NCI-H1092 treated with DMSO at 0.1 percent for 48 hours (cell line): ENCODE results near the gene CPA4.

Experiments used
- DNase-seq: peaks from one replicate; lab custom pipeline; 2025; lab: John Stamatoyannopoulos, UW

CPA4 gene

GRCh38 chr7:130365511-130366441 lies 72.8 kb downstream of the CPA4 start:
- peak; percentile 100 for DNase-seq

- no peak for DNase-seq
Observed at GRCh38 chr7:130366564-130366963, 73.6 kb downstream of the CPA4 start.

- no peak for DNase-seq
Observed at GRCh38 chr7:130367088-130367755, 74.3 kb downstream of the CPA4 start.

GRCh38 chr7:130367836-130368746 lies 75.1 kb downstream of the CPA4 start:
- no peak for DNase-seq

- DNase-seq, result no peak
Observed at GRCh38 chr7:130369110-130369711, 76.2 kb downstream of the CPA4 start.

GRCh38 chr7:130369831-130370550 lies 77.0 kb downstream of the CPA4 start:
- no peak for DNase-seq

- DNase-seq, result no peak
Observed at GRCh38 chr7:130371046-130371445, 78.1 kb downstream of the CPA4 start.

GRCh38 chr7:130372402-130373165 lies 79.6 kb downstream of the CPA4 start:
- no peak for DNase-seq
